Umbilical cord (tissue), 2 donors: Measurements from ENCODE around the gene UBE2D3. TPM values are rescaled to one million over a fixed set of nuclear protein-coding genes. Genes with fewer than 3 reads are reported as not detected.

Experiments used
- DNase-seq: peaks from one replicate; pipeline ENCODE4 v3.0.0-alpha.2; 2015; ENCODE audit warnings: low spot score
- total RNA-seq: library from RNA; depleted of rRNA; stranded (reverse); fragments of >200 nt; gene quantifications from one replicate; pipeline ENCODE4 v1.2.3, GENCODE V29; 2014; ENCODE audit warnings: low replicate concordance; ENCODE audit not compliant: insufficient read depth

The UBE2D3 gene
- total RNA-seq, 1 donor from 2014 or later, result 295 TPM

GRCh38 chr4:102791318-102791835 lies 36.0 kb downstream of the UBE2D3 start:
- DNase-seq, result no peak

DNA sequence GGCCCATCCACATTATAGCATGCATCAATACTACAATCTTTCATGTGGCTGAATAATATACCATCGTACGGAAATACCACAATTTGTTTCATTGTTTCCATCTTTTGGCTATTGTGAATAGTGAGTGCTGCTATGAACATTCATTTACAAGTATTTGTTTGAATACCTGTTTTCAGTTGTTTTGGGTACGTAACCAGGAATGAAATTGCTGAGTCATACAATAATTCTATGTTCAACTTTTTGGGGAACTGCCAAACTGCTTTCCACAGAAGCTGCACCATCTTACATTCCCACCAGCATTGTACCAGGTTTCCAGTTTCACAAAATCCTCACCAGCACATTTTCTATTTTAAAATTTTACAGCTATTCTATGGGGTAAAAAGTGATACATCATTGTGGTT lies 38.0 kb downstream of the UBE2D3 start:
- DNase-seq, result no peak

- DNase-seq, result no peak
Measured at GRCh38 chr4:102787944-102788343, 39.4 kb downstream of the UBE2D3 start.

GRCh38 chr4:102787096-102787881 lies 40.1 kb downstream of the UBE2D3 start:
- DNase-seq, result no peak

DNA sequence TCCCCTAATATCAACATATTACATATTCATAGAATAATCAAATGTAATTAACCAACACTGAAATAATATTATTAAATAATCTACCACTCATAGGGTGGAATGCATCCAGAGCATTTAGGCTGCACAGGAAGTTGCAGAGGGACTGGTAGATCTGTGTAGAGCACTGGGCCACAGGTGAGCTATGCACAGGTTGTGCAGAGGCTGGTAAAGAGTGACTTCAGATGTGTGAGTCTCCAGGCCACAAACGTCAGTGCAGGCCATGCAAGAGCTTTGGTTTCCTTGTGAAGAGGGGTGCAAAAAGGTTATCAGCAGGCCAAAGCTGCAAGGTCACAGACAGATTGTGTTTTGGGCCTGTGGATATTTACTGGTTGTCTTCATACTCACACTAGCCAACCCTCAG lies 41.1 kb downstream of the UBE2D3 start:
- DNase-seq, result no peak

DNA sequence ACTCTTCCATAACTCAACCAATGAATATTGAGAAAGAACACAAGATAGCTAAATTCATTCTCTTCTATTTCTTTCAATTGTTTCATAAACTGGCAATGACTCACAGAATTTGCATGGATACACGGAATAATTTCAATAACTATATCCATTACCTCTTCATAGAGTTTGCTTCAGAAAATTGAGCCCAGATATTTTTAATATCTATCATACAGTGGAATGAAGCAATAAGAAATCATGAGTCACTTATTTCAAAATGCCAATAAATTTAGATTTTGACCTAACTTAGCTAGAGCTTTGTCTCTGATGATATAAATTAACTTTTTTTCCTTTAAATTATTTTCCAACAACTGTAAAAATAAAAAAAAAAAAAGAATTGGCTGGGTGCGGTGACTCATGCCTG lies 44.3 kb downstream of the UBE2D3 start:
- DNase-seq, result no peak

DNA sequence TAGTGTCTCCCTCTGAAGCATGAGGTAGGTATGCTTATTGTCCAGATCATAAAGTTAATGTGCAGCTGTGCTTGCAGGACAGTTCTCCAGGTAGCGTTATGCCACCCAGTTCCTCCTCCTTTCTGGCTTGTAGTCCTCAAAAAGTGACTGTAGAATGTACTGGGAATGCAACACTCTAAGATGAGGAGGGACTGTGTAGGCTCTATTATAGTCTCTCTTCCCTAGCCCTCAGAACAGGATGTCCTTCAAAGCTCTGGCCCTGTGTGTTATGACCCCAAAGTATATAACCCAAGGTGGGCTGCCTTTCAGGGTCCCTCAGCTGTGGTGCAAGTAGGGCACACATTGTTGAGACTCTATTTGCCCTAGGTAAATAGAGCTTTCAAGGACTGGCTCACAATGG lies 45.8 kb downstream of the UBE2D3 start:
- DNase-seq, result no peak

- DNase-seq, result no peak
Measured at GRCh38 chr4:102780476-102781144, 46.7 kb downstream of the UBE2D3 start.

DNA sequence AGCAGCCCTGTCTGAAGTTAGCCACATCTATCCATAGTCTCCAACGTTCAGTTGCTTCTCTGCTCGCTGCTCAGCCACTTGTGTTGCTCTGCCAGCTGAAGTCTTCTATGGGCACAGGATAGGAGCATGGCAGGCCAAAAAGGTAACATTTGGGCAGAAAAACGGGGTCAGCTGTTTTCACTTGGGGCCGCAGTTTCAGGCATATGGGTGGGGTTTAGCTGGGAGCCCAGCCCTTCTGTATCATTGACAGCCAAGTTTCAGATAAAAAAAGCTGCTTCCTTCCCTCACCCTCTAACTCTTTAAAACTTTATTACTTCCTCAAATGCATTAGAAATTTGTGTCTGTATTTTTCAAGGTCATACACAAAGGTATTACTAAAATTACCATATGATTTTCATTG lies 48.1 kb downstream of the UBE2D3 start:
- no peak for DNase-seq

- no peak for DNase-seq
Measured at GRCh38 chr4:102778720-102779119, 48.6 kb downstream of the UBE2D3 start.

GRCh38 chr4:102775805-102776204 lies 51.5 kb downstream of the UBE2D3 start:
- no peak for DNase-seq

DNA sequence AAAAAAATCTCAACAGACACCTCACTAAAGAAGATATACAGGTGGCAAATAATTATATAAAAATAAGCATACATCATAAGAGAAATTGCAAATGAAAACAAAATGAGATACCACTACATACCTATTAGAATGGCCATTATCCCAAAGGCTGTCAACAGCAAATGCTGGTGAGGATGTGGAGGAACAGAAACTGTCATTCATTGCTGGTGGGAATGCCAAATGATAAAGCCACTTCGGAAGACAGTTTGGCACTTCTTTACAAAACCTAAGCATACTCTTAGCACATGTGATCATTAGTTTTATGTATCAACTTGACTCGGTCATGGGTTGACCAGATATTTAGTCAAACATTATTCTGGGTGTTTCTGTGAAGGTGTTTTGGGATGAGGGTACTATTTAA lies 53.1 kb downstream of the UBE2D3 start:
- no peak for DNase-seq

GRCh38 chr4:102772738-102773340 lies 54.5 kb downstream of the UBE2D3 start:
- no peak for DNase-seq

GRCh38 chr4:102764901-102765300 lies 62.5 kb downstream of the UBE2D3 start:
- no peak for DNase-seq

DNA sequence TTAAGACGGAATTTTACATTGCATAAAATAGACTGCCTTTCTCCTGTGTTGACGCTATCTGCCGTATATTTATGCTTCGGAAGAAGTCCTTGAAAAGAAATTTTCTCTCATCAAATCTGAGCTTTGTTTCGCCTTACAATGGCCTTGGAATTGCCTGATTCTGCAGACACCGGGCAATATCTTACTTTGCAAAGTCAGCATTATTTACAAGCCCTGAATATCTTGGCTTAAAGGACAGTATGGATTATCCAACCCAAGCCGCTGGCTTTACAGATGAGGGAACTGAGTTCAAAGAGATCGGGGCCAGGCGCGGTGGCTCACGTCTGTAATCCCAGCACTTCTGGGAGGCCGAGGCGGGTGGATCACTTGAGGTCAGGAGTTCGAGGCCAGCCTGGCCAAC lies 65.4 kb downstream of the UBE2D3 start:
- DNase-seq, result peak; percentile 63

DNA sequence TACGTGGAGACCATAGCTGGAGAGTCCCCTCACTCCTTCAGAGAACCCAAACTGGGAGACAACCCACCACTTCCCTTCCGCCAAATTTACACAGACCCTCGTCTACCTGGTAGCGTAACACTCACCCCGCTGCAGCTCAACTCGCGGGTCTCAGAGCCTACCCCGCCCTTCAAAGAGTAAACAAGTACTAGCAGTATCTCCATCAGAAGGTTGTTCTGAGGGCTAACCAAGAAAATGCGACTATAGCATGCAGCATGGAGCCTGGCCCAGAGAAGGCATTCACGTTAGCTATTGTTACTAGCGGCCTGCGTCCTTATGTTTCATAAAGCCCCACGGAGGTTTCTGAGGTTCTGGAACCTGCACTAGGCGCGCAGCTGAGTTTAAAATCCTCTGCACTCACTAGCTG lies 66.1 kb downstream of the UBE2D3 start:
- no peak for DNase-seq

GRCh38 chr4:102760645-102761295 lies 66.6 kb downstream of the UBE2D3 start, which contains the start of gene MANBA:
Gene MANBA (minus strand): TSS chr4:102760968. CDS start chr4:102760894, 74 bp downstream.
- peak; percentile 91 for DNase-seq

DNA sequence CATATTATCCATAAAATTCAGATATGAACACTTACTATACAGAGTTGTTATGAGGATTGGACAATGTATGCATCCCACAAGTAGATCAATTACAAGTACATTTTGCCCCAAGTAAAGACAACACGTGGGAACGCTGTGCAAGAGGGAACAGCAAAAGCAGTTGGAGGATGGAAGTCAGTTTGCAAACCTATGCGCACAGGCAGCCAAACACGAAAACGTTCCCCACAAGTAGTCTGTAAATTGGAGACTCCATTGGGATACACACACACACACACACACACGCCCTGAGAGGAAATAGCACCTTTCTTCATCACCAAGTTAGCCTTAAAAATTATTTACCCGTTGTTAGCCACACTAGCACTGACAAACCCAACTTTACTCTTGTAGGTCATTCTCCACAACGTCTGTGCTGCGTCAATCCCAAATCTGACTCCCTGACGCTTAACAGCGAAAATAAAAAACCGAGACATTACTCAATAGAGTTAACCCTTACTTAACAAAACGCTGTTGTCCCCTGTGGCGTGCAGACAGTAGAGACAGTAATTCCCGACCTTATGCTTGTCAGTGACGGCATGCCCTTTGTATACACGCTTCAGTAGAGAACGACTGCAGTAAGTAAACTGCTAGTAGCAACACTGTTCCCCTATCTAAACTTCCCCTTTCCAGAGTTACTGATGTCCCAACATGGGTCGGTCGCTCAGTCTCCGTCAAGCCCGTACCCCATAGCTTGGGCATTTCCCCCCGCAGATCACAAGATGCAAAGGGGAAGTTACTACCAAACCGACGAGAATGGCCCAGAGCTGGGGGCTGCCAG lies 67.3 kb downstream of the UBE2D3 start:
- peak; percentile 65 for DNase-seq

GRCh38 chr4:102758241-102759160 lies 68.8 kb downstream of the UBE2D3 start:
- no peak for DNase-seq

DNA sequence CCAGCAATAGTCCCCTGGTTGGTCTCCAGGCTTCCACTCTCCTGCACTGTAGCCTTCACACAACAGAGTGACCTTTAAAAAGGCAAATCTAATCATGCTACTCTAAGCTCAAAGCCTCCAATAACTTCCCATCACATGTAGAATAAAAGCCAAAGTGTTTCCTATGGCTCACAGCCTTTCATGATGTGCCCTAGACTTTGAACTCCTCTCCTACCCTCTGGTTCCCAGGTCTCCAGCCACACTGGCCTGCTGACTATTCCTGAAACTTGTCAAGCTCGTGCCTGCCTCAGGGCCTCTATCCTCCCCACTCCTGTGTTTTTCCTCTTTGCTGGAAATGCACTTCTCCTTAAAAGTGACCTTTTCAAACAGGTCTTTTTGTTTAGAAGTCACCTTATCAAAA lies 69.7 kb downstream of the UBE2D3 start:
- DNase-seq, result no peak
